Liver (tissue), 9 donors: ENCODE measurements around the gene DGCR8. TPM values are rescaled to one million over a fixed set of nuclear protein-coding genes. Genes with fewer than 3 reads are reported as not detected.

Experiments used
- DNase-seq: peaks from one replicate; pipeline ENCODE4 v3.0.0-alpha.2; 2017; ENCODE audit warnings: low spot score
- H3K27ac ChIP-seq, 2 donors: one replicate each; pipeline ENCODE4 v1.7.0; 2013; ENCODE audit warnings: inconsistent platforms in 2 of 2, low read length in 2 of 2, control low read depth in 1 of 2, low read depth in 1 of 2, mild to moderate bottlenecking in 1 of 2
- H3K27me3 ChIP-seq, 4 donors: one replicate each; pipeline versions ENCODE4 v1.6.1 to v1.7.0; 2013; ENCODE audit warnings: low read length in 3 of 4, inconsistent platforms in 1 of 4, mild to moderate bottlenecking in 1 of 4, moderate library complexity in 1 of 4; ENCODE audit not compliant: control insufficient read depth in 4 of 4, insufficient read depth in 4 of 4
- H3K36me3 ChIP-seq, 4 donors: one replicate each; pipeline versions ENCODE4 v1.6.1 to v1.7.0; 2013; ENCODE audit warnings: low read length in 3 of 4, mild to moderate bottlenecking in 3 of 4, low read depth in 1 of 4, moderate library complexity in 1 of 4; ENCODE audit not compliant: control insufficient read depth in 4 of 4, insufficient read depth in 3 of 4
- H3K4me1 ChIP-seq, 4 donors: one replicate each; pipeline versions ENCODE4 v1.6.1 to v1.7.0; 2013; ENCODE audit warnings: low read length in 3 of 4, mild to moderate bottlenecking in 3 of 4, moderate library complexity in 1 of 4; ENCODE audit not compliant: control insufficient read depth in 4 of 4, insufficient read depth in 4 of 4
- H3K4me3 ChIP-seq, 3 donors: one replicate each; pipeline versions ENCODE4 v1.6.1 to v1.7.0; 2013; ENCODE audit warnings: low read length in 3 of 3, control low read depth in 1 of 3, low read depth in 1 of 3, mild to moderate bottlenecking in 1 of 3
- H3K9ac ChIP-seq, 2 donors: one replicate each; pipeline ENCODE4 v1.7.0; 2013; ENCODE audit warnings: low read length in 2 of 2, mild to moderate bottlenecking in 2 of 2, moderate library complexity in 2 of 2, control low read depth in 1 of 2, low read depth in 1 of 2
- H3K9me3 ChIP-seq, 4 donors: one replicate each; pipeline versions ENCODE4 v1.6.1 to v1.7.0; 2013; ENCODE audit warnings: low read length in 3 of 4; ENCODE audit not compliant: control insufficient read depth in 4 of 4
- ATF3 ChIP-seq: IDR thresholded peaks from 2 replicates; pipeline ENCODE4 v1.6.1; 2016; ENCODE audit warnings: antibody characterized with exemption
- EGR1 ChIP-seq, 2 donors: IDR thresholded peaks; 2 replicates each; pipeline ENCODE4 v1.6.1; 2016 to 2018; ENCODE audit warnings: antibody characterized with exemption in 2 of 2, low read depth in 2 of 2
- FOXA1 ChIP-seq: IDR thresholded peaks from 2 replicates; pipeline ENCODE4 v1.6.1; 2016; ENCODE audit warnings: antibody characterized with exemption
- FOXA2 ChIP-seq: IDR thresholded peaks from 2 replicates; pipeline ENCODE4 v1.6.1; 2016; ENCODE audit warnings: antibody characterized with exemption
- GABPA ChIP-seq, 2 donors: IDR thresholded peaks in 1 of 2; conservative IDR thresholded peaks in 1 of 2; 2 replicates each; pipeline ENCODE4 v1.6.1; 2016; ENCODE audit warnings: antibody characterized with exemption in 2 of 2, mild to moderate bottlenecking in 1 of 2, moderate library complexity in 1 of 2
- HNF4G ChIP-seq: IDR thresholded peaks from 2 replicates; pipeline ENCODE4 v1.6.1; 2016; ENCODE audit warnings: antibody characterized with exemption
- JUND ChIP-seq, 2 donors: IDR thresholded peaks; 2 replicates each; pipeline ENCODE4 v1.6.1; 2016; ENCODE audit warnings: antibody characterized with exemption in 2 of 2
- MAX ChIP-seq: IDR thresholded peaks from 2 replicates; pipeline ENCODE4 v1.6.1; 2016; ENCODE audit warnings: antibody characterized with exemption
- NR2F2 ChIP-seq: IDR thresholded peaks from 2 replicates; pipeline ENCODE4 v1.6.1; 2016; ENCODE audit warnings: antibody characterized with exemption
- RAD21 ChIP-seq, 2 donors: IDR thresholded peaks; 2 replicates each; pipeline ENCODE4 v1.6.1; 2016; ENCODE audit warnings: antibody characterized with exemption in 2 of 2, mild to moderate bottlenecking in 2 of 2
- RXRA ChIP-seq, 2 donors: IDR thresholded peaks; 2 replicates each; pipeline ENCODE4 v1.6.1; 2017 to 2018; ENCODE audit warnings: antibody characterized with exemption in 2 of 2, mild to moderate bottlenecking in 1 of 2
- SP1 ChIP-seq: IDR thresholded peaks from 2 replicates; pipeline ENCODE4 v1.6.1; 2018; ENCODE audit warnings: antibody characterized with exemption, mild to moderate bottlenecking
- TAF1 ChIP-seq: conservative IDR thresholded peaks from 2 replicates; pipeline ENCODE4 v1.6.1; 2016; ENCODE audit warnings: antibody characterized with exemption, mild to moderate bottlenecking
- YY1 ChIP-seq: IDR thresholded peaks from 2 replicates; pipeline ENCODE4 v1.6.1; 2016; ENCODE audit warnings: antibody characterized with exemption, mild to moderate bottlenecking
- WGBS: extraction: QIAGEN DNeasy Blood & Tissue Kit; methylation state at CpG from one replicate; pipeline ENCODE4 v1.1.7; 2013; 5-methylcytosine and 5-hydroxymethylcytosine counted together
- polyA plus RNA-seq, 2 donors: library from polyadenylated mRNA; stranded (reverse) in 1 of 2; unstranded in 1 of 2; fragments of 200-250 nt in 1 of 2; fragments of >200 nt in 1 of 2; fragmentation: Nextera tagmentation in 1 of 2; extraction: Ambion mirVana in 1 of 2; gene quantifications; one replicate each; pipeline versions ENCODE4 v1.2.1 to v1.2.3, GENCODE V29; 2013 to 2015
- total RNA-seq, 2 donors: library from RNA; depleted of rRNA; stranded (reverse); fragments of >200 nt; gene quantifications; one replicate each; pipeline ENCODE4 v1.2.3, GENCODE V29; 2014
- TF ChIP-seq, protein P1 (sequence below): IDR thresholded peaks from 2 replicates; pipeline ENCODE4 v1.6.1; 2016; ENCODE audit warnings: antibody characterized with exemption, mild to moderate bottlenecking
- TF ChIP-seq, protein P2 (sequence below): fragments of 150-350 bp; IDR thresholded peaks from 2 replicates; pipeline ENCODE4 v1.5.1; 2017; ENCODE audit warnings: improper control_type of control experiment, low read depth, low read length; ENCODE audit not compliant: missing input control
- TF ChIP-seq, protein P3 (sequence below): IDR thresholded peaks from 2 replicates; pipeline ENCODE4 v1.6.1; 2016; ENCODE audit warnings: antibody characterized with exemption
- donor health status: healthy.
- donor health status: healthy.
- donor health status: healthy.
- donor health status: healthy.
- donor health status: healthy.

The DGCR8 gene
- total and polyA plus RNA-seq, 4 donors, result 7.9 to 27.1 (median 15.8) TPM

- no peak for DNase-seq
- no peak overlapping the region for H3K9ac ChIP-seq
- WGBS, result 95% methylated on average over 7 of the region's 7 CpGs
- peaks cover 17 to 70% (median 45%) of the 10 kb centered on the region in 4 donors for H3K36me3 ChIP-seq
- no peak for TF ChIP-seq FOXA2
- peaks cover 0 to 22% (median 11%) of the 10 kb centered on the region in 4 donors for H3K4me1 ChIP-seq
- no peaks in the 10 kb centered on the region for H3K27me3 ChIP-seq
- H3K4me3 ChIP-seq, result no peak overlapping the region
- no peak overlapping the region for H3K27ac ChIP-seq
- no peaks in the 10 kb centered on the region for H3K9me3 ChIP-seq
Observed at GRCh38 chr22:20107471-20107901, 27.4 kb downstream of the DGCR8 start.

- Histone ChIP-seq H3K36me3 (peaks cover 23 to 76% (median 49%) of the 10 kb centered on the region in 4 donors), H3K9me3 (no peaks in the 10 kb centered on the region), H3K9ac (no peak overlapping the region), H3K27me3 (no peaks in the 10 kb centered on the region), H3K4me3 (no peak overlapping the region), H3K4me1 (peaks cover 0 to 24% (median 11%) of the 10 kb centered on the region in 4 donors), H3K27ac (no peak overlapping the region)
- no peak for TF ChIP-seq TAF1
- no peak for TF ChIP-seq HNF4G
- no peak for TF ChIP-seq JUND (IDR thresholded peaks at IDR 0.05)
- no peak for TF ChIP-seq ATF3
- TF ChIP-seq EGR1 (IDR thresholded peaks at IDR 0.05; ENCODE audit: low read depth in 2 of 2), result no peak
- TF ChIP-seq GABPA (IDR thresholded peaks at IDR 0.05 in 1 of 2, conservative IDR thresholded peaks at IDR 0.05 in 1 of 2), result no peak
- TF ChIP-seq MAX, result no peak
- TF ChIP-seq, protein P1, sequence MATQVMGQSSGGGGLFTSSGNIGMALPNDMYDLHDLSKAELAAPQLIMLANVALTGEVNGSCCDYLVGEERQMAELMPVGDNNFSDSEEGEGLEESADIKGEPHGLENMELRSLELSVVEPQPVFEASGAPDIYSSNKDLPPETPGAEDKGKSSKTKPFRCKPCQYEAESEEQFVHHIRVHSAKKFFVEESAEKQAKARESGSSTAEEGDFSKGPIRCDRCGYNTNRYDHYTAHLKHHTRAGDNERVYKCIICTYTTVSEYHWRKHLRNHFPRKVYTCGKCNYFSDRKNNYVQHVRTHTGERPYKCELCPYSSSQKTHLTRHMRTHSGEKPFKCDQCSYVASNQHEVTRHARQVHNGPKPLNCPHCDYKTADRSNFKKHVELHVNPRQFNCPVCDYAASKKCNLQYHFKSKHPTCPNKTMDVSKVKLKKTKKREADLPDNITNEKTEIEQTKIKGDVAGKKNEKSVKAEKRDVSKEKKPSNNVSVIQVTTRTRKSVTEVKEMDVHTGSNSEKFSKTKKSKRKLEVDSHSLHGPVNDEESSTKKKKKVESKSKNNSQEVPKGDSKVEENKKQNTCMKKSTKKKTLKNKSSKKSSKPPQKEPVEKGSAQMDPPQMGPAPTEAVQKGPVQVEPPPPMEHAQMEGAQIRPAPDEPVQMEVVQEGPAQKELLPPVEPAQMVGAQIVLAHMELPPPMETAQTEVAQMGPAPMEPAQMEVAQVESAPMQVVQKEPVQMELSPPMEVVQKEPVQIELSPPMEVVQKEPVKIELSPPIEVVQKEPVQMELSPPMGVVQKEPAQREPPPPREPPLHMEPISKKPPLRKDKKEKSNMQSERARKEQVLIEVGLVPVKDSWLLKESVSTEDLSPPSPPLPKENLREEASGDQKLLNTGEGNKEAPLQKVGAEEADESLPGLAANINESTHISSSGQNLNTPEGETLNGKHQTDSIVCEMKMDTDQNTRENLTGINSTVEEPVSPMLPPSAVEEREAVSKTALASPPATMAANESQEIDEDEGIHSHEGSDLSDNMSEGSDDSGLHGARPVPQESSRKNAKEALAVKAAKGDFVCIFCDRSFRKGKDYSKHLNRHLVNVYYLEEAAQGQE, result no peak
- TF ChIP-seq, protein P2, sequence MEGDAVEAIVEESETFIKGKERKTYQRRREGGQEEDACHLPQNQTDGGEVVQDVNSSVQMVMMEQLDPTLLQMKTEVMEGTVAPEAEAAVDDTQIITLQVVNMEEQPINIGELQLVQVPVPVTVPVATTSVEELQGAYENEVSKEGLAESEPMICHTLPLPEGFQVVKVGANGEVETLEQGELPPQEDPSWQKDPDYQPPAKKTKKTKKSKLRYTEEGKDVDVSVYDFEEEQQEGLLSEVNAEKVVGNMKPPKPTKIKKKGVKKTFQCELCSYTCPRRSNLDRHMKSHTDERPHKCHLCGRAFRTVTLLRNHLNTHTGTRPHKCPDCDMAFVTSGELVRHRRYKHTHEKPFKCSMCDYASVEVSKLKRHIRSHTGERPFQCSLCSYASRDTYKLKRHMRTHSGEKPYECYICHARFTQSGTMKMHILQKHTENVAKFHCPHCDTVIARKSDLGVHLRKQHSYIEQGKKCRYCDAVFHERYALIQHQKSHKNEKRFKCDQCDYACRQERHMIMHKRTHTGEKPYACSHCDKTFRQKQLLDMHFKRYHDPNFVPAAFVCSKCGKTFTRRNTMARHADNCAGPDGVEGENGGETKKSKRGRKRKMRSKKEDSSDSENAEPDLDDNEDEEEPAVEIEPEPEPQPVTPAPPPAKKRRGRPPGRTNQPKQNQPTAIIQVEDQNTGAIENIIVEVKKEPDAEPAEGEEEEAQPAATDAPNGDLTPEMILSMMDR, result no peak
- TF ChIP-seq YY1, result no peak
- TF ChIP-seq SP1, result no peak
- no peak for TF ChIP-seq FOXA2
- no peak for TF ChIP-seq RXRA (IDR thresholded peaks at IDR 0.05)
- TF ChIP-seq, protein P3, sequence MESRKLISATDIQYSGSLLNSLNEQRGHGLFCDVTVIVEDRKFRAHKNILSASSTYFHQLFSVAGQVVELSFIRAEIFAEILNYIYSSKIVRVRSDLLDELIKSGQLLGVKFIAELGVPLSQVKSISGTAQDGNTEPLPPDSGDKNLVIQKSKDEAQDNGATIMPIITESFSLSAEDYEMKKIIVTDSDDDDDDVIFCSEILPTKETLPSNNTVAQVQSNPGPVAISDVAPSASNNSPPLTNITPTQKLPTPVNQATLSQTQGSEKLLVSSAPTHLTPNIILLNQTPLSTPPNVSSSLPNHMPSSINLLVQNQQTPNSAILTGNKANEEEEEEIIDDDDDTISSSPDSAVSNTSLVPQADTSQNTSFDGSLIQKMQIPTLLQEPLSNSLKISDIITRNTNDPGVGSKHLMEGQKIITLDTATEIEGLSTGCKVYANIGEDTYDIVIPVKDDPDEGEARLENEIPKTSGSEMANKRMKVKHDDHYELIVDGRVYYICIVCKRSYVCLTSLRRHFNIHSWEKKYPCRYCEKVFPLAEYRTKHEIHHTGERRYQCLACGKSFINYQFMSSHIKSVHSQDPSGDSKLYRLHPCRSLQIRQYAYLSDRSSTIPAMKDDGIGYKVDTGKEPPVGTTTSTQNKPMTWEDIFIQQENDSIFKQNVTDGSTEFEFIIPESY, result no peak
- no peak for TF ChIP-seq NR2F2
- TF ChIP-seq RAD21 (IDR thresholded peaks at IDR 0.05), result no peak
- no peak for TF ChIP-seq FOXA1
- WGBS, result 91% methylated on average over 13 of the region's 13 CpGs
- no peak for DNase-seq
Observed at GRCh38 chr22:20107951-20108756, 28.1 kb downstream of the DGCR8 start.
